Retinal pigment epithelial cell (primary cell): ENCODE results near the gene RPS6KL1.
A peak's percentile ranks its signal among the peaks of the same experiment; 100 is the strongest.

Experiments used
- DNase-seq: peaks from one replicate; pipeline ENCODE4 v3.0.0-alpha.2; 2010; ENCODE audit warnings: low read depth
- H3K4me3 ChIP-seq: 2 replicates; pipeline ENCODE4 v1.5.1; 2011; ENCODE audit warnings: mild to moderate bottlenecking, low read length, control low read depth, moderate library complexity
- TF ChIP-seq, protein P1 (sequence below): conservative IDR thresholded peaks from 2 replicates; pipeline ENCODE4 v1.5.1; 2011; ENCODE audit warnings: low read depth, low read length, control low read depth, inconsistent platforms

RPS6KL1 gene

DNA sequence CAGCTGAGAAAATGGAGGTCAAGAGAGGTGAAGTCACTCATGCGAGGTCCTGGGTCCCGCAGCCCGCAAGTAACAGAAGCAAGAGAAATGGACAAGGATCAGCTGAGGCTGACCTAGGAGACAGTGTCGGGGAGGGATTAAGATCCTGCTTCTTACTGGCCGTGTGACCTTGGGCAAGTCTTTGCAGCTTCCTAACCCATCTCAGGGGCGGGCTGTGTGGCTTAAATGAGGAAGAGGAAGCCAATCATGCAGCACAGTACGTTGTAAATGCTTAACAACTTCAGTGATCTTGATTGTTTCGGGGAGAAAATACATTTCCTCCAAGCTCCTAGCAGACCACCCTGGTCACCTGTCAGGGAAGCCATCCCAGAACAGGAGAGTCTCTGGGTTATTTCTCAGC, 39.4 kb upstream of the RPS6KL1 start:
- no peak for DNase-seq
- TF ChIP-seq, protein P1, sequence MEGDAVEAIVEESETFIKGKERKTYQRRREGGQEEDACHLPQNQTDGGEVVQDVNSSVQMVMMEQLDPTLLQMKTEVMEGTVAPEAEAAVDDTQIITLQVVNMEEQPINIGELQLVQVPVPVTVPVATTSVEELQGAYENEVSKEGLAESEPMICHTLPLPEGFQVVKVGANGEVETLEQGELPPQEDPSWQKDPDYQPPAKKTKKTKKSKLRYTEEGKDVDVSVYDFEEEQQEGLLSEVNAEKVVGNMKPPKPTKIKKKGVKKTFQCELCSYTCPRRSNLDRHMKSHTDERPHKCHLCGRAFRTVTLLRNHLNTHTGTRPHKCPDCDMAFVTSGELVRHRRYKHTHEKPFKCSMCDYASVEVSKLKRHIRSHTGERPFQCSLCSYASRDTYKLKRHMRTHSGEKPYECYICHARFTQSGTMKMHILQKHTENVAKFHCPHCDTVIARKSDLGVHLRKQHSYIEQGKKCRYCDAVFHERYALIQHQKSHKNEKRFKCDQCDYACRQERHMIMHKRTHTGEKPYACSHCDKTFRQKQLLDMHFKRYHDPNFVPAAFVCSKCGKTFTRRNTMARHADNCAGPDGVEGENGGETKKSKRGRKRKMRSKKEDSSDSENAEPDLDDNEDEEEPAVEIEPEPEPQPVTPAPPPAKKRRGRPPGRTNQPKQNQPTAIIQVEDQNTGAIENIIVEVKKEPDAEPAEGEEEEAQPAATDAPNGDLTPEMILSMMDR, result no peak
- H3K4me3 ChIP-seq, result no peak overlapping the region

DNA sequence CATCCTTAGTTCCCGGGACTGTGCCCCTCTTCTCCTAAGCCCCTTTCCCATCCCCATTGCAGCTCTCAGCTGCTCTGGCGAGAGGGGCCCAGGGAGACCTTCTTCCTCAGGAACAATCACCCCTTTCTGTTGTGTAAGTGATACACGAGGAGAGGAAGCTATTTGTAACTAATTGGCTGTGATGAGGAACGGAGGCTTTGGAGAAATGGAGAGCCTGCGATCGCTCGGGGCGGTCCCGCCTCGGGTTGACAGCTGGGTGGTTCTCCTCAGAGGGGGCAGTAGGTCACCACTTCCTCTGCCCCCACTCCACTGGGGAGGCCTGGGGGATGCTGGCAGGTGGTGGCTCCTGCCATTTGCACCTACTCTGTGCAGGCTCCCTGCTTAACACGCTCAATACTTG, 39.0 kb upstream of the RPS6KL1 start:
- H3K4me3 ChIP-seq, result no peak overlapping the region

DNA sequence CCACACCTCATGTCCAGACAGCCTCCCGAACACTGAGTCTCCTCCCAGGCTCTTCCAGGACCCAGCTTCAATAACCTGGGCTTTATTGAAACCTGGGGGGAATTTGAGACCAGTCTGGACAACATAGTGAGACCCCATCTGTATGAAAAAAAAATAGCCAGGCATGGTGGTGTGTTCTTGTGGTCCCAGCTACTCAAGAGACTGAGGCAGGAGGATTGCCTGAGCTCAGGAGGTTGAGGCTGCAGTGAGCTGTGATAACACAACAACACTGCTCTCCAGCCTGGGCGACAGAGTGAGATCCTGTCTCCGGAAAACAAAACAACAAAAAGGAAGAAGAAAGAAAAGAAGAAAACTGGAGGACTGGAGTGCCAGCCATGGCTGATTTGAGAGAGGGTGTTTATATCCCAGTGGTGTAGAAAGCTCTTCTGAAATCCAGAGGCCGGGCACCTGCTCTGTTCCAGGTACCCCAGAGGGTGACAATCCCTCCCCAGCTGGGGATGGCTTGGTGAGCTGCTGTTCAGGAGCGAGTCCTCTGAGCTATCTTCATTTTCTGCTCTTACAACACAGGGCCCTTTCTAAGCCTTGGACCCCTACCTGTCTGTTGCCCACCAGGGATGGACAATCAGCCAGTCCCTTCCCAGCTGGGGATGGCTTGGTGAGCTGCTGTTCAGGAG, 38.3 kb upstream of the RPS6KL1 start:
- DNase-seq, result no peak
- H3K4me3 ChIP-seq, result no peak overlapping the region
- TF ChIP-seq, protein P1, result no peak

More for the DNA sequence above, 39.0 kb upstream of the RPS6KL1 start:
- TF ChIP-seq, protein P1, result no peak
- no peak for DNase-seq

DNA sequence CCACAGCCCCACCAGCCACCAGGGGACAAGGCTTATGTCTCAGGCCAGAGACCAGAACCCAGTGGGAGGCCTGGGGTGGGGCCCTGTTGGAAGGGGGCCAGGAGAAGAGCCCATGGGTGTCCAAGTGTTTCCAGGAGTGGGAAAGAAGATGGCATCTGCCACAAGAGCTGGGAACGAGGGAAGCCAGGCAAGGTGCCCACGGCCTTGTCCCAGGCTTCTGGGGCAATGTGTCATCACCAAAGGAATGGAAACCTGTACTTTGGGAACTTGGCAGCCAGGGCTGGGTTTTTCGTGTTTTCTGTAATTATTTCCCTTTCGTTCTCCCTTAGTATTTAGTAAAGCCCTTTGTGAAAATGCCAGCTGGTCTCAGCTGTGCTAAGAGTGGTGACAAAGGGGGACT, 37.7 kb upstream of the RPS6KL1 start:
- no peak for DNase-seq
- no peak overlapping the region for H3K4me3 ChIP-seq
- TF ChIP-seq, protein P1, result no peak

DNA sequence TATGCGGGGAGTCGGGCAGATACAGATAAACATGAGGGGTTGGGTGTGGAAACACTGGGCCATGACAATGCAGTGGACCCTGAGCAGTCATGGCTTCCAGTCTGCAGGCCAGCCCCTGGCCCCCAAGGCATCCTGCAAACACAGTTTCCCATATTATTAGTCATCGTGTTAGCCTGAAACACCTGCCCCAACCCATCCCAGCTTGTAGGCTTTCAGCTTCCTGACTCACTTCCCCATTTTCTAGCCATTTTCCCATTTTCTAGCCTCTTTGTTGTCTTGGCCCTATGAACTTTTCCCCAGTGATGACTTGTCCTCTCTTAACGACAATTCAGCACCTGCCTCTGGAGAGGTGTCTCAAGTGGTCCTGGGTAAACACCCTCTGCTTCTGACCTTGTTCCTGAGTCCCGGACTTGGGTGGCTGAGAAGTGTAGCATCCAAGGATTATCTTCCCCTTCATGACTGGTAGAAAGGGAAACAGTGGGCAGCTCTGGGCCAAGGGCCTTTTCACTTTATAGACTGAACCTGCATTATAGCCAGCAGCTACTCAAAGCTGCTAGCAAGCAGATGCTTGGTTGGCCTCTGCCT, 36.6 kb upstream of the RPS6KL1 start:
- TF ChIP-seq, protein P1, result no peak
- DNase-seq, result no peak
- no peak overlapping the region for H3K4me3 ChIP-seq

DNA sequence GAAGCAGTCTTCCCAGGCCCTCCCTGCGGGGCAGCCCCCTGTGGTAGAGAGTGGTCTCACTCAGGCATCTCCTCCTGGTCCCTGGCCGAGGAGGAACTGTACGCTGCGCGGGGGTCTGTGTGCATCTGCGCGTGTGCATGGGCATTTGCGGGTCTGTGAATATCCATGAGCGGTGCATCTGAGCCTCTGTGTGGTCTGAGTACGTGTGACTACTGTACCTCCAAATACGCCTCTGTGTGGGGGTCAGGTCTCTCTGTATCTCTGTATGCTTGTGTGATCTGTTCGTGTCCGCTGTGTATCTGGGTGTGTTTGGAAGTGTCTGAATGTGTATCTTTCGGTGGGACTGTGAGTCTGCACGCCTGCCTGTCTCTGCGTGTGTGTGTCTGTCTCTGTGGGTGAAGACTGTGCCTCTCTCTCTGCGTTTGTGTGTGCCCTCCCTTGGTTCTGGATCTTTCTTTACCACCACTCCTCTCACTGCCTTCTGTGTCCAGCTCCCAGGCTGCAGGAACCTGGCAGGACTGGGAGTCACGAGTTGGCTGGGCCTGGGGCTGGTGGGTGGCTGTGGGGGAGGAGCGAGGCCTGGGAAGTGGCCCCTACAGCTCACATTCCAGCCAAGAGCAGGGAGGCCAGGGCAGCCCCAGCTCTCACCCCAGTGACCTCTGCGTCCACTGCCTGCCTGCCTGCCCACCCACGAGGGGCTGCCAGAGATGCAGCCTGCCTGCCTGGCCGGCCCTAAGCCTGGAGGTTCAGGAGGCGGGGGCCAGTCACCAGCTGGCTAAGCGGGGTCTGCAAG, 33.4 kb upstream of the RPS6KL1 start:
- peak overlapping the region; percentile 41 for H3K4me3 ChIP-seq
- DNase-seq, result no peak
- TF ChIP-seq, protein P1, result no peak

DNA sequence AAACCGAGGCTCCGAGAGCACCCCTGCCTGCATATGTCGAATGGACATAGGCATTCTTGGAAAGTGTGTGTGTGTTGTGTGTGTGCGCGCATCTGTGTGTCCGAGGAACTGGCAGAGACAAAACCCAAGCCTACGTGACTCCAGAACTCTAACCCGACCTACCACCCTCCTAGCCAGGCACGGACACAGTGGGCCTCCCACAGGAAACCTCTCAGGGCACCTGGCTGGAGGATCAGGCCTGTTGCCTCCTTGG, 32.9 kb upstream of the RPS6KL1 start:
- TF ChIP-seq, protein P1, result no peak
- DNase-seq, result no peak
- H3K4me3 ChIP-seq, result peak overlapping the region; percentile 41
